C1 segment of cervical spinal cord (tissue), 14 donors: ENCODE results near the gene PTOV1.

Experiments
- DNase-seq, 14 donors: peaks; one replicate each; lab custom pipeline; 2025; lab: John Stamatoyannopoulos, UW

Gene PTOV1

GRCh38 chr19:49850487-49851342 is at the start of gene PTOV1:
TSS of gene PTOV1 (plus strand) at chr19:49851159.
- DNase-seq: peak in 13 of 14 donors; percentile 72 to 95 (median 90)

- DNase-seq: no peak
Measured at GRCh38 chr19:49801401-49801888, 49.5 kb upstream of the PTOV1 start.

- DNase-seq: peak; percentile 18 to 89 (median 82)
Measured at GRCh38 chr19:49801966-49802661, 48.8 kb upstream of the PTOV1 start.

GRCh38 chr19:49802836-49803528 is 48.0 kb upstream of the PTOV1 start:
- DNase-seq: no peak

GRCh38 chr19:49803529-49803856 is 47.5 kb upstream of the PTOV1 start:
- no peak for DNase-seq

GRCh38 chr19:49805822-49806619 is 44.9 kb upstream of the PTOV1 start:
- no peak for DNase-seq

- DNase-seq: no peak
Measured at GRCh38 chr19:49806620-49806959, 44.4 kb upstream of the PTOV1 start.

GRCh38 chr19:49807058-49807903 is 43.7 kb upstream of the PTOV1 start:
- peak in 1 of 14 donors; percentile 1 for DNase-seq

- DNase-seq: no peak
Measured at GRCh38 chr19:49807904-49808675, 42.9 kb upstream of the PTOV1 start.

- peak; percentile 9 to 82 (median 68) for DNase-seq
Measured at GRCh38 chr19:49808711-49809159, 42.2 kb upstream of the PTOV1 start.

- peak in 12 of 14 donors; percentile 20 to 65 (median 51) for DNase-seq
Measured at GRCh38 chr19:49809160-49809940, 41.6 kb upstream of the PTOV1 start.

GRCh38 chr19:49809941-49810389 is 41.0 kb upstream of the PTOV1 start:
- DNase-seq: peak in 2 of 14 donors; percentile 10 to 27

GRCh38 chr19:49811328-49811727 is 39.6 kb upstream of the PTOV1 start:
- no peak for DNase-seq

GRCh38 chr19:49812452-49812996 is 38.4 kb upstream of the PTOV1 start:
- peak in 2 of 14 donors; percentile 13 to 38 for DNase-seq

GRCh38 chr19:49812997-49813861 is 37.7 kb upstream of the PTOV1 start, which contains the start of gene FUZ:
TSS of gene FUZ (minus strand) at chr19:49813292. CDS start at chr19:49813106, 186 bp downstream.
- DNase-seq: peak; percentile 44 to 99 (median 92)

- no peak for DNase-seq
Measured at GRCh38 chr19:49814010-49814409, 36.9 kb upstream of the PTOV1 start.

- no peak for DNase-seq
Measured at GRCh38 chr19:49816590-49816989, 34.4 kb upstream of the PTOV1 start.
